Neural cell (in vitro differentiated cells): ENCODE data around the gene LHX2. TPM values are rescaled to one million over a fixed set of nuclear protein-coding genes. Genes with fewer than 3 reads are reported as not detected.

Experiments used
- H2AFZ ChIP-seq: fragments of 200-600, 300-800 bp; sonication (generic), shearing (Covaris generic); 2 replicates; pipeline ENCODE4 v1.6.0; 2014; ENCODE audit warnings: low read depth, mild to moderate bottlenecking, antibody characterized with exemption, low read length, moderate library complexity
- H3F3A ChIP-seq: fragments of 200-600 bp; shearing (Covaris generic); 2 replicates; pipeline ENCODE4 v1.6.1; 2016; ENCODE audit warnings: mild to moderate bottlenecking, moderate library complexity, mixed read lengths, antibody characterized with exemption, low read length; ENCODE audit not compliant: insufficient read depth, poor library complexity, severe bottlenecking
- H3K27ac ChIP-seq: fragments of 200-600, 300-800 bp; sonication (generic), shearing (Covaris generic); 2 replicates; pipeline ENCODE4 v1.5.1; 2014; ENCODE audit warnings: mild to moderate bottlenecking, low read length, moderate library complexity
- H3K27me3 ChIP-seq: fragments of 300-800, 200-600 bp; sonication (generic), shearing (Covaris generic); 2 replicates; pipeline ENCODE4 v1.6.0; 2014; ENCODE audit warnings: mild to moderate bottlenecking, low read depth, low read length, moderate library complexity; ENCODE audit not compliant: insufficient read depth
- H3K36me3 ChIP-seq: fragments of 300-800, 200-600 bp; sonication (generic), shearing (Covaris generic); 2 replicates; pipeline ENCODE4 v1.5.1; 2014; ENCODE audit warnings: mild to moderate bottlenecking, antibody characterized with exemption, low read length, moderate library complexity; ENCODE audit not compliant: insufficient read depth
- H3K4me2 ChIP-seq: fragments of 300-800, 200-600 bp; sonication (generic), shearing (Covaris generic); 2 replicates; pipeline ENCODE4 v1.6.0; 2014; ENCODE audit warnings: mild to moderate bottlenecking, low read length
- H3K4me3 ChIP-seq: fragments of 300-800, 200-600 bp; sonication (generic), shearing (Covaris generic); 2 replicates; pipeline ENCODE4 v1.5.1; 2014; ENCODE audit warnings: mild to moderate bottlenecking, low read length, moderate library complexity
- H3K79me2 ChIP-seq: fragments of 200-600 bp; shearing (Covaris generic); replicated peaks from 2 replicates; pipeline ENCODE4 v1.6.0; 2014; ENCODE audit warnings: mild to moderate bottlenecking, low read length, moderate library complexity; ENCODE audit not compliant: insufficient read depth
- H3K9ac ChIP-seq: fragments of 300-800, 200-600 bp; sonication (generic), shearing (Covaris generic); 2 replicates; pipeline ENCODE4 v1.6.1; 2016; ENCODE audit warnings: mild to moderate bottlenecking, low read length, mixed read lengths
- H3K9me2 ChIP-seq: fragments of 200-600 bp; shearing (Covaris generic); 2 replicates; pipeline ENCODE4 v1.6.1; 2016; ENCODE audit warnings: mild to moderate bottlenecking, low read length, mixed read lengths; ENCODE audit not compliant: insufficient read depth
- H3K9me3 ChIP-seq: fragments of 200-600, 300-800 bp; sonication (generic), shearing (Covaris generic); 2 replicates; pipeline ENCODE4 v1.6.1; 2016; ENCODE audit warnings: mild to moderate bottlenecking, mixed run types, low read length, moderate library complexity, mixed read lengths
- H4K20me1 ChIP-seq: fragments of 200-600 bp; shearing (Covaris generic); 2 replicates; pipeline ENCODE4 v1.6.1; 2016; ENCODE audit warnings: mild to moderate bottlenecking, mixed run types; ENCODE audit not compliant: insufficient read depth
- CTCF ChIP-seq: fragments of 450-650 bp; IDR thresholded peaks from 2 replicates; pipeline ENCODE4 v1.5.1; 2014; ENCODE audit warnings: antibody characterized with exemption, mild to moderate bottlenecking, moderate library complexity; ENCODE audit not compliant: poor library complexity, severe bottlenecking
- EP300 ChIP-seq: fragments of 450-650 bp; conservative IDR thresholded peaks from 2 replicates; pipeline ENCODE4 v1.6.1; 2014; ENCODE audit warnings: antibody characterized with exemption, mild to moderate bottlenecking, moderate library complexity; ENCODE audit not compliant: poor library complexity, severe bottlenecking
- EZH2 ChIP-seq: fragments of 200-600, 300-800 bp; shearing (Covaris generic), sonication (generic); IDR thresholded peaks from 2 replicates; pipeline ENCODE4 v1.6.1; 2014; ENCODE audit warnings: antibody characterized with exemption, low read length, borderline replicate concordance, mild to moderate bottlenecking; ENCODE audit not compliant: insufficient read depth, poor library complexity, severe bottlenecking
- MXI1 ChIP-seq: fragments of 450-650 bp; conservative IDR thresholded peaks from 2 replicates; pipeline ENCODE4 v1.6.1; 2014; ENCODE audit warnings: antibody characterized with exemption, mild to moderate bottlenecking; ENCODE audit not compliant: poor library complexity, severe bottlenecking
- POLR2AphosphoS5 ChIP-seq: IDR thresholded peaks from 2 replicates; pipeline ENCODE4 v1.6.1; 2012
- RAD21 ChIP-seq: fragments of 450-650 bp; conservative IDR thresholded peaks from 2 replicates; pipeline ENCODE4 v1.6.1; 2014; ENCODE audit warnings: antibody characterized with exemption, mild to moderate bottlenecking, moderate library complexity
- REST ChIP-seq: IDR thresholded peaks from 2 replicates; pipeline ENCODE4 v1.6.1; 2012; ENCODE audit warnings: borderline replicate concordance
- SMC3 ChIP-seq: fragments of 450-650 bp; conservative IDR thresholded peaks from 2 replicates; pipeline ENCODE4 v1.6.1; 2014; ENCODE audit warnings: antibody characterized with exemption, mild to moderate bottlenecking, moderate library complexity; ENCODE audit not compliant: poor library complexity
- TAF1 ChIP-seq: IDR thresholded peaks from 2 replicates; pipeline ENCODE4 v1.6.1; 2012; ENCODE audit warnings: low read depth
- polyA plus RNA-seq: library from polyadenylated mRNA; depleted of rRNA; stranded (reverse); fragments of >200 nt; gene quantifications from 2 replicates; pipeline ENCODE4 v1.2.3, GENCODE V29; 2014

The LHX2 gene
- polyA plus RNA-seq, 1 donor from 2014 or later, result 3.6 TPM

- Histone ChIP-seq H3K27ac (no peak overlapping the region), H3K79me2 (peaks cover 19% of the 10 kb centered on the region), H4K20me1 (no peaks in the 10 kb centered on the region), H3K27me3 (peaks cover 36% of the 10 kb centered on the region), H2AFZ (no peak overlapping the region), H3K4me3 (no peak overlapping the region), H3F3A (no peaks in the 10 kb centered on the region), H3K4me2 (no peak overlapping the region), H3K9me2 (no peaks in the 10 kb centered on the region), H3K9ac (no peak overlapping the region), H3K9me3 (no peaks in the 10 kb centered on the region), H3K36me3 (no peaks in the 10 kb centered on the region)
- TF ChIP-seq REST, result no peak
- no peak for TF ChIP-seq SMC3
- TF ChIP-seq CTCF, result no peak
- TF ChIP-seq TAF1, result no peak
- TF ChIP-seq POLR2AphosphoS5, result no peak
- TF ChIP-seq MXI1, result no peak
- no peak for TF ChIP-seq RAD21
- TF ChIP-seq EP300, result no peak
- no peak for TF ChIP-seq EZH2
Measured at GRCh38 chr9:123996731-123997421, 14.7 kb upstream of the LHX2 start.

- H3K4me3 ChIP-seq, result no peak overlapping the region
- H3F3A ChIP-seq, result no peaks in the 10 kb centered on the region
- H3K27me3 ChIP-seq, result peaks cover 45% of the 10 kb centered on the region
- H2AFZ ChIP-seq, result no peak overlapping the region
- no peaks in the 10 kb centered on the region for H4K20me1 ChIP-seq
- no peaks in the 10 kb centered on the region for H3K9me2 ChIP-seq
- peaks cover 28% of the 10 kb centered on the region for H3K79me2 ChIP-seq
- TF ChIP-seq CTCF, result no peak
- no peak for TF ChIP-seq POLR2AphosphoS5
- TF ChIP-seq SMC3, result no peak
- no peak for TF ChIP-seq RAD21
- TF ChIP-seq EP300, result no peak
- TF ChIP-seq MXI1, result no peak
- no peak for TF ChIP-seq EZH2
- TF ChIP-seq REST, result no peak
- no peak for TF ChIP-seq TAF1
- no peaks in the 10 kb centered on the region for H3K36me3 ChIP-seq
- H3K4me2 ChIP-seq, result no peak overlapping the region
- H3K9ac ChIP-seq, result no peak overlapping the region
- H3K27ac ChIP-seq, result no peak overlapping the region
- no peaks in the 10 kb centered on the region for H3K9me3 ChIP-seq
Measured at GRCh38 chr9:123997665-123998277, 13.8 kb upstream of the LHX2 start.
